ENCODE data around the gene CHN2.

Gene CHN2

DNA sequence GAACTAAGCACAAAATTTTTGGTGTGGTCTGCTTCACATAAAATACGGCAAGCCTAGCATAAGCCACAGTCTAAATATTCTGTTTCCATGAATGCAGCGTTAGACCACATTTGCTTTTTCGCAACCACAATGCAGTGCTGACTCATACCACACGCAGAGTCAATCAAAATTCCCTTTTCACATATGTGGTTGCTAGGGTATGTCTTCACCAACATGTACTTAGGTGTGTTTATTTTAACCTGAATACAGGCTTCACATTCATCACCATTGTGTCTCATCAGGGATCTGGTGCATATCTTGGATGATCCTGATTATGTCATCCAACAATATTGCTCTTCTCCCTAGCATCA lies 90.8 kb downstream of the CHN2 start:
- no peak for DNase-seq (ENCODE audit: low spot score)

DNA sequence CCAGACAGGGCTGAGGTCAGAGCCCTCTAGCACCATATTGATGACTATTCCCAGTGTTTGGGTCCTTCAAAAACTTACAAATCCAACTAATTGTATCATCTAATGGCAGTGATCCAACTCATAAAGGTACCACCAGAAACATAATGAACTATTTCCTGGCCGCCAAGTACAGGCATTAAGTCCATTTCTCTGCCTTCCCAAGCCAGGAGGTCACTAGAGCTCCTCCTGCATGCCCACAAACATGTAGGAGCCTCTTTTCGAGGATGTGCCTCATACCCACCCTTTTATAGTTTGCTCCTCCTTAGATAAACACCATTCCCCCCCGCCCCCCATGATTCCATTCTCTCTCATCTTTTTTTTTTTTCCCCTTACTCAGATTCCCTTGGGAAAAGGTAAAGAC lies 91.3 kb downstream of the CHN2 start:
- DNase-seq (ENCODE audit: low spot score), result no peak

DNA sequence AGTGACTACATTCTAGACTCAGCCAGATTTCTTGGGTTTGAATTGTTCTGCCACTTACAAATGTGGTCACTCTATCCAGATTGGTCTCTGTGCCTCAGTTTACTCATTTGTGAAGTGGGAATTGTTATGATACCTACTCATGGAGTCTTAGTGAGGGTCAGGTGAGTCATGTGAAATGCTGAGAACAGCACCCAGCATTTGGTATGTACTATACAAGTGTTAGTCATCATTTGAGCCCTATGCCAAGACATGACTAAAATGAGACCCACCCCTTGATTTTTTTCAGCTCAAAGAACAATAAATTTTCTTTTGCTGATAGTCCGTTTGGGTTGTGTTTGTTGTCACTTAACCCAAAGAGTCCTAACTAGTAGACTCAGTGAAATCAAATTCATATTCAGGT lies 92.8 kb downstream of the CHN2 start:
- DNase-seq (ENCODE audit: low spot score), result no peak

- DNase-seq (ENCODE audit: low spot score), result no peak
Measured at GRCh38 chr7:29288181-29289091, 93.9 kb downstream of the CHN2 start.

DNA sequence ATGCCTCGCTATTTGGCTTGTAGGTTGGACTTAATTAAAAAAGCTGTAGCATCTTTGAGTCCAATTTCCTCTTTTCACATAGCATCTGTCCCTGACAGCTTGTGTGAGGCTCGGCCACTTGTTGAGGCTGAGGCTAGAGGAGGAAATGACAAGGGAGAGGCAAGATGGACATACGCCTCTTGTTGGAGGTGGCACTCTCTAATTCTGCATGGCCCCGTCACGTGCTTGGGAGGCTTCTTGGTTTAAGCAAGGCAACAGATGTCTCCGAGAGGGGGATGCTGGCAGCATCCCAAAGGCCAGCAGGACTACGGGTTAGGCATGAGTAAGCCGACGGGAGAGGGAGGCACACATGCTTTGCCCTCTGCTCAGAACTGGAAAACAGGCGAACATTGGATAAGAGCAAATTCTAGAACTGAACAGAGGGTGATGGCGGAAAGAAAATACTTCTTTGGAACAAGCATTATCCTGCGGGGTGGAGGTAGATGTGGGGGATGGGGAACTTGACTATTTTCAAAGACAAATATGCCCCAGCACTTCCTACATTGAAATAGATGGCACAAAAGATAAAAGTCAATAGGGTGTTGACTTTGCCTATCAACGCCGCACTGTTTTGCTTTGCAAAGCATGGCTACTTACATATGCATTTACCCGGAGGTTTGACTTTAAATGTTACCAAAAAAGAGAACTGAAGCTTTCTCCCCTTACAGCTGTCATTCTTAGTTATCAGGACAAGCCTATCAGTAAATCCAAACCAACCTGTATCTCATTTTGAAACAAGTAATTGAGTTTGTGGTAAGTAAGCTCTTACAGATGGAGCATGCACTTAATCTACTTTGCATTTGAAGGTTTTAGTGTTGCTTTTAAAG lies 94.8 kb downstream of the CHN2 start:
- no peak for DNase-seq (ENCODE audit: low spot score)

DNA sequence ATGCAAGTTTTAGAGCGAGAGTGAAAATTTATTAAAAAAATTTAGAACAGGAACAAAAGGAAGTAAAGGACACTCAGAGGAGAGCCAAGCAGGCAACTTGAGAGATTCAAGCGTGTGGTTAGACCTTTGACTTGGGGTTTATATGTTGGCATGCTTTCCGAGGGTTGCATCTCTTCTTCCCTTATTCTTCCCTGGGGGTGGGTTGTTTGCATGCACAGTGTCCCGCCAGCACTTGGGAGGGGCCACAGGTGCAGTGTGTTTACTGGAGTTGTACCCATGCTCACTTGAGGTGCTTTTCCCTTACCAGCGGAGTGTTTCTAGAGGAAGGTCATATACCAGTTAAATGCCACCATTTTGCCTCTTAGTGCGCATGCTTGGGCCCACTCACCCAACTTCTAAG lies 96.3 kb downstream of the CHN2 start:
- DNase-seq (ENCODE audit: low spot score), result no peak

DNA sequence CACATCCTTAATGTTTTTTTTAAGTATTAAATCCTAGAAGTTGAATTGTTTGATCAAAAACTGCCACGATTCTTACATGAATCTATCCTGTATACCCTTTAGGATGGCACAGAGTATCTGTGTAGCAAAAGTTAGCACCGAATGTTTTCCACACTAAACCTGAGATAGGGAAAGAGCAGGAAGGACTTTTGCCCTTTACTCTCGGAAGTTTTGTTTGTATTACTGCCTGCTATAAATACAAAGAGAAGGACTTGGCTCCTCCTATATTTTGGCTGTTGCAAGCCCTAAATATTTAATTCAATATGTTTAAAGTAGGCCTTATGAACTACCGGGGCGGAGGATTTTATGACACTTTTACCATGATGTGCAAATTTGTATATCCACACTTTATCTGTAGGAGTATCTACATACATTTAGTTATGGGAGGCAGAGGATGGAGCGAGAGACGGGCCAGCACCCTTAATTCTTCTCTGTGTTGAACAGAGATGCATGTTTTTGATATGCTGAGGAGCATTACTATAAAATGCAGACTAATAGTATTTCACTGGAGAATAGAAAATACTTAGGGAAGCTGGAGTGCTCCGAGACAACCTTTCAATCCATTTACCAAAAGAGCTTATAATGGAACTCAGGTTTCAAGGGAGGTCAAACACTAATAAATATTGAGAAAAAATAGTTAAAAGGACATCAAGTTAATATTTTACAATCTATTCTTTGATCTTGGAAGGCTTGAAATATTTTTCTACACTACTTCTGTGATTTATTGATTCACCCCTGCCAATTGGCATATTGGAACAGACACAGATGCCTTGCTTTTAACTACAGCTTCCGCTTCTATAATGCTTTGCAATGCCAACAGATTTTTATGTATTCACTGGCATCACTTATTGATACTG lies 97.4 kb downstream of the CHN2 start:
- no peak for DNase-seq (ENCODE audit: low spot score)

- no peak for DNase-seq (ENCODE audit: low spot score)
Measured at GRCh38 chr7:29292886-29293658, 98.5 kb downstream of the CHN2 start.

DNA sequence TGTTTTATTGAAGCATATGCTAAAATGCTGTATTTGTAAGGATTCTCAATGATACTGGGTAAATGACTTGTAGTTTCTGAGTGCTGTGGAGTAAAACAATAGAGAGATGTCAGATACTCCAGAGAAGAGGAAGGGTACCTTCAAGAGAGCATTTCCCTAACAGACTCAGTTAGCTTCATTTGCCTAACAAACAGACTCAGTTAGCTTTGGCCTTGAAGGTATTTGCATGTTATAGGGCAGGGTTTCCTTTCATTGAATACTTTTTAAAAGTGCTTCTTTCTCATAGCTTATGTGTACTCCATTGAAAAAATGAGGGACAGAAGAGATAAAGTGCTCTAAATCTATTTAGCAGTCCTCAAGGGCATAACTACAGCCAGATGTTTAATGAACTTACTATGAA lies 101.8 kb downstream of the CHN2 start:
- no peak for DNase-seq (ENCODE audit: low spot score)

DNA sequence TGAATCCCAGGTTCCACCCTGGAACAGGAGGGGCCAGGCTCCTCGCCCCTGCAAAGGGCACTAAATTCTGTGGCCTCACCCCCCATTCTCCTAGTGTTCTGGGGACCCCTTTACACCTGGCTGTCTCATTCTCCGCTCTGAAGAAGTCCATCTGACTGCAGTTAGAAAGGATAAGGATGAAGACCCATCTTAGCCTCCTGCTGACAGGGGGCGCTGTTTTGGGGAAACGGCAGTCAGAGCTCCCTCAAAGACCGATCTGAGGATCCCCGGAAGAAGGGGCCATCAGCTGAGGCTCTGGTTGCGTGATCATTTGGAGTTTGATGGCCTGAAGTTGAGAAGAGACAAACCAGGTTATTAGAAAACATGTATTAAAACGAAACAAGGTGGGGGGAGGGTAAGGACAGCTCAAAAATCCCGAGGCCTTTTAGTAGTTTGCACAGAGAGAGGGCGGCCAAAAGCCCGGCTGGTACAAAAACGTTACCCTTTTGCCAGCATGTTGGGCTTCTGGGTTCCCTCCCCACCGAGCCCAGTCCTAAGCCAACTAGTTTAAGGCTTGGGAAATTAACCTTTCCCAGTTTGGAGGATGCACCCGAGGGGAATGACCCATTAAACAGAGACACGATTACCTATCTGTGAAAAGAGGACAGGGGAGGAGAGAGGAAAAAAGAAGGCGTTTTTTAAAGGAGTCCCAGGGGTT lies 102.8 kb downstream of the CHN2 start:
- DNase-seq (ENCODE audit: low spot score), result no peak

DNA sequence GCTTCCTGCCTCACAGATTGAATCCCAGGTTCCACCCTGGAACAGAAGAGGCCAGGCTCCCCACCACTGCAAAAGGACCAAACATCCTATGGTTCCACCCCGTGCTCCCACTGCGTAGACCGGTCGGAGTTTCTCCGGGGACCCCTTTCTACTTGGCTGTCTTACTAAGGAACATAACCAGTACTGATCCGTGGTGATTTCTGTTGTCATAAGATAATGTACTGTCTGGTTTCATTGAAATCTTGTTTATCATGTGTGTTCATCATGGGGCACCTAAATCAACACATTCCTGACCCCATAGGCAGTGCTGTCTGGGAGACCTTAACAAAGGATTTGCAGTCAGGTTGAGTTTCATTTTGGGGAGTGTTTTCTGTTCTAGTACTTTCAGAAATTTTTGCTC lies 104.5 kb downstream of the CHN2 start:
- no peak for DNase-seq (ENCODE audit: low spot score)

DNA sequence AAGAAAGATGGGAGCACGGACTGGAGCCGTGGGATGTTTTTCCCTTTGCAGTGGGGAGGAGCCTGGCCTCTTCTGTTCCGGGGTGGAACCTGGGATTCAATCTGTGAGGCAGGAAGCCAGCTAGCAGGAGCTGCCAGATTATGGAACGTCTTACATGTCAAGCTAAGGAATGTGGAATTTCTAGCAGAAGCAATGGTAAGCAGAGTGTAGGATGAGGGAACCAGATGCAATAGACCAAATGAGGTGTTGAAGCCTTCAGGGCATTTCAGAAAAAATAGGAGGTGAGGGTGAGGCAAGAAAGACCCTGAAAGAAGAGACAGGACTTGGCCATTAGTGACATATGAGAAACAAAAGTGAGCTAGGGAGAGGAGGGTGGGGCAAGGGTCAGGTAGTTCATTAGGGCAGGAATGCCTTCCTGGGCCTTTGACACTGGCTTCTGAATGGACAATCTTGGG lies 105.5 kb downstream of the CHN2 start:
- no peak for DNase-seq (ENCODE audit: low spot score)

DNA sequence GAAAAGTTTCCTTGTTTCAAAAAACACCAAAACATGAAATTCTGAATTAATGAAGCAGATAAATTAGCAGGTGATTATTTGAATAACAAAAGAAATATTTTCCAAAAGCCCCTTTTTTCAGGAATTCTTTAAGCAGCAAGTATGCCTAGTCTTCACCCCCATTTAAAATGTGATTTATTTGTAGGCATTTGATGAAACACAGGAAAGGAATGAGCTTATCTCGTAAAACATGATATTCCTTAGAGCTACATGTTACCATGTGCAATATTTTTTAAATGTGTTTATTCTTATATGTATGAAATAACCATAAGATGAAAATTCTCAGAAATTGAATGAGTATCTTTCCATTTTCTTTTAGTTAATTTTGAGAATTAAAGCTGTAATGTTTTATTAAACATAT lies 106.1 kb downstream of the CHN2 start:
- no peak for DNase-seq (ENCODE audit: low spot score)

GRCh38 chr7:29302666-29303395 lies 108.3 kb downstream of the CHN2 start:
- no peak for DNase-seq (ENCODE audit: low spot score)

- no peak for DNase-seq (ENCODE audit: low spot score)
Measured at GRCh38 chr7:29304756-29305155, 110.2 kb downstream of the CHN2 start.

GRCh38 chr7:29306319-29306991 lies 111.9 kb downstream of the CHN2 start:
- no peak for DNase-seq (ENCODE audit: low spot score)

DNA sequence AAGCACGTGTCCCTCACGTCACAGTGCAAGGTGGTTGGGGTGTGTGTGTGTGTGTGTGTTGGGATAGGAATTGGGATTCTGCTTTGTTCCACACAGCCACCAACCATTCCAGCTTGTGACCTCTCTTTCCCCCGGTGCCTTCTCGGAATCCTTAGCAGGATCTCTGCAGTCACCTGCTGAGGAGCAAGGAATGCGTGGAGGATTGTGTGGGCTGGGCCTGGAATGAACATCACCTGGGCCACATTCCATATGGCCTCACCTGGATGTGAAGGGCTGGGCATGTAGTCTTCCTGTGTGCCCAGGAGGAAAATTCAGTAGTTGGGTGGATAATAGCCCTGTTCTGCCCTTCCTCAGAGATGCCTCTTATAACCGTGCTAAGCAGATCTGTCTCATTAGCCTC lies 113.8 kb downstream of the CHN2 start:
- no peak for DNase-seq (ENCODE audit: low spot score)

GRCh38 chr7:29309041-29309854 lies 114.7 kb downstream of the CHN2 start:
- no peak for DNase-seq (ENCODE audit: low spot score)

DNA sequence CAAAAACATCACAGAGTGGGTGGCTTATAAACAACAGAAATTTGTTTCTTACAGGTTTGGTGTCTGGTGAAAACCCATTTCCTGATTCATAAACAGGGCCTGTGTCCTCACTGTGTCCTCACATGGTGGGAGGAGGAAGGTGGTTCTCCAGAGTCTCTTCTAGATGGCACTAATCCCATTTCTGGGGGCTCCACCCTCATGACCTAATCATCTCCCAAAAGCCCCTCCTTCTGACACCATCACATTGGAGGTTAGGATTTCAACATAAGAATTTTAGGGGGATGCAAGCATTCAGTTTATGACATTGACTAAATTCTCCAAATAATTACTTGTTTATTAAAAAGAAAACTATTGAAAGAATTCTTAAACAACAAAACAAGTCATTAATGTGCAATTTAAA lies 116.0 kb downstream of the CHN2 start:
- DNase-seq (ENCODE audit: low spot score), result no peak
